ENCODE measurements around the gene ABTB1. TPM values are rescaled to one million over a fixed set of nuclear protein-coding genes. Genes with fewer than 3 reads are reported as not detected.

ABTB1 gene
- total RNA-seq, 2 experiments from 2014 or later: 4.4 to 14.5 TPM

DNA sequence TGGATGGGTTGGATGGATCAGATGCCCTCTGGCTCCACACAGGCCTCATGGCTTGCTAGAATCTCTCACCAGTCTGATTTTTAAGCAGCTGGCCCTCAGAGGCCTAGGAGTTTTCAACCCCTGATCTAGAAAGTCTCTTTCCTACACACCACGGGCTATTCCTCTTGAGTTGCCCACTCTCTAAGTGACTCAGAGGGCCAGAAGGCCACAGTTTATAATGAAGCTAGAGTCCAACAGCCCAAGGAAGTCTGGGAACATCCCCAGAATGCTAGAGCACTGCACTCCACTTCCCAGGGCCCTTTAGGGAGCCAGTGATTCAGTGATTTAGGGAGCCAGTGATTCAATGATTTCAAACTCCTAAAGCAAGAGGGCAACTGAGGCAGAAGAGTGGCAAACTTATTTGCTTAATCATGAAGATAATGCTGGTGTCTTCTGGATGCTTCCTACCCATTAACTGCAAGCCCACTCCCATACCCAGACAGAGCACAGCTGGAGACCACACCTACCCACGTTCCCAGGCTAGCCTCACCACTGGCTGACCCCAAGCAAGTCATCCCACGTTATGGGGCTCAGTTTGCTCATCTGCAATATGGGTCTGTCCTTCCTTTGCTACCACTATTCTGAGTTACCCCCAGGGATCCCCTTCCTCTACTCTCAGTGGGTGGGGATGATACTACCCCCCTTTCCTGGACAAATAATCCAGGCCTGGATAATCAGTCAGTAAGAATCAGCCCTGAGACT is 36.7 kb downstream of the ABTB1 start:
- Histone ChIP-seq H3K36me3 (ENCODE audit: insufficient read depth, low read length) (peaks cover 55% of the 10 kb centered on the region), H3K4me2 (ENCODE audit: low read length) (no peak overlapping the region), H4K20me1 (ENCODE audit: insufficient read depth, low read length) (no peaks in the 10 kb centered on the region), H3K79me2 (ENCODE audit: insufficient read depth, low read depth, low read length) (no peaks in the 10 kb centered on the region), H3K9me2 (ENCODE audit: insufficient read depth, low read length) (no peaks in the 10 kb centered on the region), H3K4me3 (ENCODE audit: low read depth, low read length, poor library complexity, severe bottlenecking) (no peak overlapping the region), H3K9me3 (ENCODE audit: low read length) (no peaks in the 10 kb centered on the region), H3K27ac (ENCODE audit: low read depth, low read length, poor library complexity, severe bottlenecking) (no peak overlapping the region), H3K4me1 (ENCODE audit: insufficient read depth, low read length, poor library complexity, severe bottlenecking) (no peaks in the 10 kb centered on the region), H2AFZ (ENCODE audit: low read length) (no peak overlapping the region)
- TF ChIP-seq, protein P1, sequence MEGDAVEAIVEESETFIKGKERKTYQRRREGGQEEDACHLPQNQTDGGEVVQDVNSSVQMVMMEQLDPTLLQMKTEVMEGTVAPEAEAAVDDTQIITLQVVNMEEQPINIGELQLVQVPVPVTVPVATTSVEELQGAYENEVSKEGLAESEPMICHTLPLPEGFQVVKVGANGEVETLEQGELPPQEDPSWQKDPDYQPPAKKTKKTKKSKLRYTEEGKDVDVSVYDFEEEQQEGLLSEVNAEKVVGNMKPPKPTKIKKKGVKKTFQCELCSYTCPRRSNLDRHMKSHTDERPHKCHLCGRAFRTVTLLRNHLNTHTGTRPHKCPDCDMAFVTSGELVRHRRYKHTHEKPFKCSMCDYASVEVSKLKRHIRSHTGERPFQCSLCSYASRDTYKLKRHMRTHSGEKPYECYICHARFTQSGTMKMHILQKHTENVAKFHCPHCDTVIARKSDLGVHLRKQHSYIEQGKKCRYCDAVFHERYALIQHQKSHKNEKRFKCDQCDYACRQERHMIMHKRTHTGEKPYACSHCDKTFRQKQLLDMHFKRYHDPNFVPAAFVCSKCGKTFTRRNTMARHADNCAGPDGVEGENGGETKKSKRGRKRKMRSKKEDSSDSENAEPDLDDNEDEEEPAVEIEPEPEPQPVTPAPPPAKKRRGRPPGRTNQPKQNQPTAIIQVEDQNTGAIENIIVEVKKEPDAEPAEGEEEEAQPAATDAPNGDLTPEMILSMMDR (conservative IDR thresholded peaks at IDR 0.05; ENCODE audit: low read length): no peak
- TF ChIP-seq EZH2phosphoT487 (IDR thresholded peaks at IDR 0.05; ENCODE audit: borderline replicate concordance, low read depth, low read length): no peak
- ChIA-PET CTCF (ENCODE audit: unreplicated experiment) (no interaction called here), POLR2A (no interaction called here)
- no peak for DNase-seq (ENCODE audit: low spot score)
- BruUV-seq (replicated peaks): no TSS peak
- intact Hi-C loops (cut with micrococcal nuclease; ENCODE audit: unreplicated experiment): no loop called here

DNA sequence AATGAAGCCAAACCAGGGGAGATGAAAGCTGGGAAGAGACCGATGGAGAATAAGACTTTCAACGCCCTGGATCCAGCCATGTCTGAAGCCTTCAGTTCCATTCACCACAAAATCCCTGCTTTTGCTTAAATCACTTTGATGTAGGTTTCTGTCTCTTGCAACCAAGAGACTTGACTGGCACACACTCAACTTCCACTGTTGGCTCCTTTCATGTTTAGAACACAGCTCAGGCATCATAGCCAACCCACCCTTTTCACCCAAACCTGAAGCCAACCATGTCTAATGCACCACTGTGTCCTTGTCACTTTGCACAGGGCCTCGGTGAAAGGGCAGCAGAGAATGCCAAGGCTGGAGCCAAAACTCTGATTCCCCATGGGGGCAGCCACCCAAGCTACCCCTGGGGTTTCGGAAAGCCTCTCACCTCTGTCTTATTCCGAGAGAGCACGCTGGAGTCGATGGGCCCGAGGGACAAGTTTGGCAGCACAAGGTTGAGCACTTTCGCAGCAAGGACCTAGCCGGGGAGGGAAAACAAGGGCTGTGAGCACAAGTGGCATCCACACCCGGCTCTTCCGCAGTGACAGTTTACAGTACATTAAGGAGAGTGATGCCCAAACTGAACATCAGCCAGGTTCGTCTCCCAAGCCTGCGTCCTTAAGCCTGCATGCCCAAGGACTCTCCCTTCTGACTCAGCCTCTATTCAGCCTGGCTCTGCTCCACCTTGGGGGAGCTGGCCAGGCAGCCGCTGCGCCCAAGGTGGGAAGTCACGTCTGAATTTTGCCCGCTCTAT is 37.6 kb downstream of the ABTB1 start:
- intact Hi-C loops (cut with micrococcal nuclease; ENCODE audit: unreplicated experiment): no loop called here
- POLR2A ChIA-PET: interaction anchor here (0.6 kb wide), 1 partner anchor 11 kb away, joined by 5 read pairs; no protein-coding TSS in a partner anchor

More for the DNA sequence above, 37.6 kb downstream of the ABTB1 start:
- TF ChIP-seq, protein P1 (conservative IDR thresholded peaks at IDR 0.05; ENCODE audit: low read length): no peak
- no peak for TF ChIP-seq EZH2phosphoT487 (IDR thresholded peaks at IDR 0.05; ENCODE audit: borderline replicate concordance, low read depth, low read length)
- no peaks in the 10 kb centered on the region for H4K20me1 ChIP-seq (ENCODE audit: insufficient read depth, low read length)
- H3K27ac ChIP-seq (ENCODE audit: low read depth, low read length, poor library complexity, severe bottlenecking): no peak overlapping the region
- no peak overlapping the region for H3K4me3 ChIP-seq (ENCODE audit: low read depth, low read length, poor library complexity, severe bottlenecking)
- BruUV-seq (replicated peaks): no TSS peak
- CTCF ChIA-PET (ENCODE audit: unreplicated experiment): no interaction called here
- DNase-seq (ENCODE audit: low spot score): no peak
- H3K9me2 ChIP-seq (ENCODE audit: insufficient read depth, low read length): no peaks in the 10 kb centered on the region
- no peak overlapping the region for H2AFZ ChIP-seq (ENCODE audit: low read length)
- peaks cover 55% of the 10 kb centered on the region for H3K36me3 ChIP-seq (ENCODE audit: insufficient read depth, low read length)
- no peaks in the 10 kb centered on the region for H3K9me3 ChIP-seq (ENCODE audit: low read length)
- no peaks in the 10 kb centered on the region for H3K79me2 ChIP-seq (ENCODE audit: insufficient read depth, low read depth, low read length)
- no peak overlapping the region for H3K4me2 ChIP-seq (ENCODE audit: low read length)
- H3K4me1 ChIP-seq (ENCODE audit: insufficient read depth, low read length, poor library complexity, severe bottlenecking): no peaks in the 10 kb centered on the region

Data from OCI-LY7 (cell line).